Stimulated activated CD8-positive, alpha-beta memory T cell treated with anti-CD3 and anti-CD28 coated beads, Interleukin-4, amount 100 ng/mL, for 1 hour (primary cell): ENCODE results near the gene IL1R1.
"Not testable (repeated sequence)": the region's sequence is repeated elsewhere in the genome, so short reads cannot be mapped to it uniquely, and the experiment has no call there.

Experiments
- DNase-seq, 2 donors: peaks; one replicate each; pipeline ENCODE4 v3.0.0-alpha.2; 2020; ENCODE audit warnings: low read depth in 2 of 2, low spot score in 1 of 2

IL1R1 gene

DNA sequence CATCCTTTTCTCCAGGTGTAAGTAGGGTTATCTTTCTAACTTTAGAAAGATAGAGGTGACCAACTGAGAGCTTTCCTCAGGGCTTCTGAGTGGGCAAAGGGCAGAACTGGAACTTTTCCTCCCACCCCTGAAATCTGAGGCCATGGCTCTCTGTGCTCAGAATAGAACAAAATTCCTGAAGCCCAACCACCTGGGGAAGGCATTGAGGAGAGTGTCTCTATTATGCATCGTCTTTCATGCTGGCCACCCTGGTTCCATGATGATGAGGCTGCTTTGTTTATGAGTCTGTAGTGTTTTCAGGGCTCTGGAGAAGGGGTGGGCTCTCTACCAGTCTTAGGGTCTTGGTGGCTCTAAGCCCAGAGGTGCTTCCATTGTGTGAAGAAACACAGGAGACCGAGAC lies 30.7 kb upstream of the IL1R1 start:
- no peak for DNase-seq

GRCh38 chr2:102112271-102112670 lies 30.3 kb upstream of the IL1R1 start:
- DNase-seq: no peak

GRCh38 chr2:102112692-102113665 lies 29.6 kb upstream of the IL1R1 start:
- no peak for DNase-seq

GRCh38 chr2:102114290-102114721 lies 28.2 kb upstream of the IL1R1 start:
- no peak for DNase-seq

- DNase-seq: no peak
Observed at GRCh38 chr2:102114851-102115497, 27.6 kb upstream of the IL1R1 start.

DNA sequence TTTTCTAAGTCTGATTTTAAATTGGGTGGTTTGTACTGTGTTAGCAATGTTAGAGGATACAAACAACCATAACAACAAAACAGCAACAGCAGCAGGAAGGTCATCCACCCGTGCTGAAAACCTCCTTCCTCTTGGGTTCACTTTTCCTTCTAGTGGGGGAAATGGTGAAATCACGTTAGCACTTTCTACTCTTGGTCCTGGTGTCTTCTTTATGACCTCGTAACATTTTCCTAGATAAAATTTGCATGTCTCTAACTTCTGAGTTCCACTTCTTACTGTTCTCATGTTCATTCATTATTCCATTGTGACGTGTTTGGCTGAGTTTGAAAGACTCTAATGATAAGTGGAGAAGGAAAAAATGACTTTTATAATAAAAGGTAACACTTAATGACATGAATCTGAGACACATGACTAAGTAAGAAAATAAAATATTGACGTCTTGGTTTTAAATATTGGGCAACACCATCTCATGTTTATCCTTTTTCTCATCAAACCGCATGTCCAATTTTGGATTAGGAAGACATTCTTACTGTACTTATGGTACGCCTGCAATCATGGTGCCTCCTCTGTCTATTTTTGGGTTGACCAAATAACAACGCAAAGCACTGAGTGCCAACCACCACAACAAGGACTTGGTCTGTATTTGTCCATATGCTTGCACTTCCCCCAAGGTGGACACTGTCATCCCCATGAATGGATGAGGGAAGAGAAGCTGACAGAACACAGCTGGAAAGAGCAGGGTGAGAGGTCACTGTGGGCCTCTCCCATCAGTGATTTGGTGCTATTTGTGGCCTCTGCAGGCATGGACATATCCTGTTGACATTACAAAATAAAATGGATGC lies 25.7 kb upstream of the IL1R1 start:
- DNase-seq: no peak

- no peak for DNase-seq
Observed at GRCh38 chr2:102117472-102117858, 25.1 kb upstream of the IL1R1 start.

GRCh38 chr2:102119255-102119654 lies 23.3 kb upstream of the IL1R1 start:
- DNase-seq: no peak

GRCh38 chr2:102120261-102120660 lies 22.3 kb upstream of the IL1R1 start:
- DNase-seq: no peak

DNA sequence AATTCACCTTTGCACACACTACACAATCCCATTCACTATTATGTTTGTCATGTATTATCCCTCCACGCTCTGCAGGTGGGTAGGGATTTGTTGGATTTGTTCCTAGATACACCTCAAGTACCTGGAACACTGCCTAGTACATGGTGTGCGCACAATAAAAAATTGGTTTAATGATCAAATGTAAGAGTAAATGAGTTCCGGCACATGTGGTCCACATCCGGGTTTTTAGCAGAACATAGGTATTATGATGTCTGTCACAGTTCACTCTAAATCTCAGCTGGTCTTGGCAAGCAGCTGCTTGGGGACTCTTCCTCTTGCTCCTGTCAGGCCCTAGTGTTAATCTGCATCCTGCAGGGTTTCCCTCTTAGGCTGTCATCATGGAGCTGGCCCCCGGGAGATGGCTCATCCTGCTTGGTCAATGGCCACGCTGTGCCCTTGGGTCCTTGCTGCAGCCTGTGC lies 21.8 kb upstream of the IL1R1 start:
- no peak for DNase-seq

DNA sequence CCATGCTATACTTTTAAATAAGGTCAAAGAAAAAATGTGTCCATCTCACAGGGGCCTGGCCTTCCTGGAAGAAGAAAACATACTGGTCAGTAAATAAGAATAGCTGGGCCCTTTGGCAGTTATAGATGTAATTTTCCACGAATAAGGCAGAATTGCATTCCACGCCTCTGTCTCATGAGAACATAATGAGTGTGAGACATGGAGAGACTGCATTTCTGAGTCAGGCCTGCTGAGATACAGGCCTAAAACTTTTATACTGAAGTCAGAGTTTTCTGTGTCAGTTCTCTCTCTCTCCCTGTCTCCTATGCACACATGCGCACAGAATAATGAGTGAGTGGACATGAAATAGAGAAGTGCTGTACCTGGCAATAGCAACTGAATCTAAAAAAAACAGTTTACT lies 20.4 kb upstream of the IL1R1 start:
- DNase-seq: no peak

DNA sequence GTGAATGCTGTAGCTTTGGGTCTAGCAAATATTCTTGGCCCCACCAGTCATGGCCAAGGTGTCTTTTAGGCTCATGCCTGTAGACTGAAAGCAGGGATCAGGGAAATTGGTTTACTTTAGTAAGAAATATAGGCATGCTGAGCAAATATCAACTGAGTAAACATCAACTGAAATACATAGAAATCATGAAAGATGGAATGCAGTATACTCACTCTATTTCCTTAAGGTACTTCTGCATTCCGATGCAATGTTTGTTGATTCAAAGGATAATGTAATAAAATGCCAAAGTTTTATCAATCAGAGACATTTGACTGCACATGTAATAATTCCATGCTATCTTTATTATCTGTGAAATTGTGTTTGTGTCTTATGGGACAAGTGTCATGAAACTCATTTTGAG lies 19.6 kb upstream of the IL1R1 start:
- no peak for DNase-seq

- not testable (repeated sequence) for DNase-seq
Observed at GRCh38 chr2:102124421-102124820, 18.1 kb upstream of the IL1R1 start.

DNA sequence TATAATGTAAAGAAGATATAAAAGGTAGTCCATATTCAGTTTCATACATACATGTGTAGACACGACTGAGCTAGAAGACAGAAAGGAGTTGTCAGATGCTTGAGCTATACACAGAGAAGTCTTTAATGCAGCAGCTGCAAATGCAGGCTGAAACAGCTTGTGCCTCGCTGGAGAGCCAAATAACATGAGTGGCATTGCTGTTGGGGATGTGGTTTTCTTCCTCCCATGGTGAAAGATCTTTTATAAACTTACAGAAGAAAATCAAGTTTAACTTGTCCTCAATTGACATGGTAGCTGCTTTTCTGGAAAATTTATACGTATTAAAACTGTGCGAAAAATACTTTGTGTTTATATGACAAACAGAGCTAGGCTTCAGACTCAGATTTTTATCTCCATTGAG lies 16.4 kb upstream of the IL1R1 start:
- no peak for DNase-seq

GRCh38 chr2:102126660-102127059 lies 15.9 kb upstream of the IL1R1 start:
- DNase-seq: no peak

DNA sequence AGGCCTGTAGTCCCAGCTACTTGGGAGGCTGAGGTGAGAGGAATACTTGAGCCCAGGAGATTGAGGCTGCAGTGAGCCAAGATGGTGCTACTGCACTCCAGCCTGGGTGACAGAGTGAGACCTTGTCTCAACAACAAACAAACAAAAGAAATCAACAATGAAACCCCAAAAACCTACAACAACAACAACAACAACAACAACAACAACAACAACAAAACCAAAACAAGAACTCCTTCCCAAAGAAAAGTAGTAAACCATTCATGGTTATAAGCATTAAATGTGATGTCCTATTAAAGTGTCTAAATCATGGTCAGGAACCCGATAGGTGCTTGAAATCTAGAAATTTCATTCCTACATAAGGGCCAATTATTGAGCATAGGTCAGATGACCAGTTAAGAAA lies 13.5 kb upstream of the IL1R1 start:
- no peak for DNase-seq

DNA sequence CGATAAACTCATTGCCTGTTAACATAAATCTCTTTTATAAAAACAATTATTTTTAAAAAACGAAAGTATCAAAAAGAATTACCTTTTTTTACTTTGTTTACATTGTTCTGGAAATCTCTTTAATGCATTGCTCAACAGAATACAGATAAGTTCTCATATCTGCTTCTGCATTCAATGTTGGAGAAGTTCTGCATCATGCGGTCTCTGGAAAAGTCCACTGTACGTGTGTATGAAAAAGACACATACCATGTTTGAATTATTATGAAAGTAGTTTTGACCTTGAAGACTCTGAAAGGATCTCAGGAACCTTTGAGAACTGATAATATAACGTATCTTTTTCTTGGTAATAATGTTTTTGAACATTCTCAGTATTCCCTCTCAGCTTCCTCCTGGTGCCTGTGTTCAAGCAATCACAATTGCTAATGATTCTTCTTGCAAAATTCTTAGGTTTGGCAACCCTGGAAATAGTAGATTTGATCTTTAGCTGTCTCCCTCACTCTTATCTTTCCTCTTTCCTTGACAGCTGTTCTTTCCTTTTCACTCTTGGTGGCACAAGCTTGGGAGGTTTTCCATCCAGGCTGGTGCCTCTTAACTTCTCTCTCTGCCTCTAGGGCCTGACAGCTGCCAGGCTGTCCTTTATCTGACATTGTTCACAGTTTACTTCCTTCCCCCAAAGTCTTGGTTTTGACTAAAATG lies 12.4 kb upstream of the IL1R1 start:
- DNase-seq: no peak

DNA sequence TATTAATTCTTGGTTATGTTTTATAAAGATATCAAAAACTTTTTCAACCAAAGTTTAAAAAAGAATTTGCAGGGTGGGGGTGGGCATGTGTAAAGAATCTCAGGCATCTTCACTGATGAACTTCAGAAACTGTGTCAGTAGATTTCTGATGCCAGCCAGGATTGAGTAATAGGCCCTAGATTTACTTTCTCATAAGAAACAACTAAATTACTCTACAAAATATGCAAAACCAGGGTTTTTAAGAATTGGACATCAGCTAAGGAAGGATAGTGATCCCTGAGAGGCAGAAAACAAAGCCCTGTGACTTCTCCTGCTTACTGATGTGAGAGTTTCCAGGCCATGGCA lies 11.9 kb upstream of the IL1R1 start:
- no peak for DNase-seq

- no peak for DNase-seq
Observed at GRCh38 chr2:102131564-102131963, 11.0 kb upstream of the IL1R1 start.

GRCh38 chr2:102137138-102137537 lies 5.4 kb upstream of the IL1R1 start:
- DNase-seq: no peak

GRCh38 chr2:102138331-102138730 lies 4.2 kb upstream of the IL1R1 start:
- DNase-seq: no peak
